Activated CD8-positive, alpha-beta memory T cell treated with anti-CD3 and anti-CD28 coated beads for 24 hours (primary cell): ENCODE results near the gene ASIC1.
"Not testable (repeated sequence)": the region's sequence is repeated elsewhere in the genome, so short reads cannot be mapped to it uniquely, and the experiment has no call there.

Experiments
- DNase-seq: peaks from one replicate; pipeline ENCODE4 v3.0.0-alpha.2; 2020

Gene ASIC1

GRCh38 chr12:50057000-50057841 lies at the start of gene ASIC1:
Gene ASIC1, plus strand, starts transcription at chr12:50057596. Its CDS starts 1,171 bp downstream, at chr12:50058767.
- DNase-seq = peak; percentile 84

- DNase-seq = no peak
Observed at GRCh38 chr12:50013361-50014147, 43.8 kb upstream of the ASIC1 start.

- DNase-seq = no peak
Observed at GRCh38 chr12:50014342-50014741, 43.1 kb upstream of the ASIC1 start.

GRCh38 chr12:50016501-50017475 lies 40.6 kb upstream of the ASIC1 start:
- DNase-seq = no peak

- DNase-seq = no peak
Observed at GRCh38 chr12:50017641-50018040, 39.8 kb upstream of the ASIC1 start.

- no peak for DNase-seq
Observed at GRCh38 chr12:50018154-50018553, 39.2 kb upstream of the ASIC1 start.

GRCh38 chr12:50018968-50019367 lies 38.4 kb upstream of the ASIC1 start:
- DNase-seq = no peak

- DNase-seq = no peak
Observed at GRCh38 chr12:50019524-50019923, 37.9 kb upstream of the ASIC1 start.

GRCh38 chr12:50021031-50021430 lies 36.4 kb upstream of the ASIC1 start:
- no peak for DNase-seq

GRCh38 chr12:50022903-50023302 lies 34.5 kb upstream of the ASIC1 start:
- no peak for DNase-seq

GRCh38 chr12:50024227-50024626 lies 33.2 kb upstream of the ASIC1 start:
- no peak for DNase-seq

- DNase-seq = no peak
Observed at GRCh38 chr12:50024805-50025186, 32.6 kb upstream of the ASIC1 start.

- peak; percentile 92 for DNase-seq
Observed at GRCh38 chr12:50025187-50026059, 32.0 kb upstream of the ASIC1 start, which contains the start of gene RACGAP1. Gene RACGAP1, minus strand, starts transcription at chr12:50025494. Its CDS starts 8,779 bp downstream, at chr12:50016715.

GRCh38 chr12:50026691-50027090 lies 30.7 kb upstream of the ASIC1 start:
- no peak for DNase-seq

- DNase-seq = not testable (repeated sequence)
Observed at GRCh38 chr12:50030449-50030848, 26.9 kb upstream of the ASIC1 start.

- DNase-seq = no peak
Observed at GRCh38 chr12:50032515-50032853, 24.9 kb upstream of the ASIC1 start.

GRCh38 chr12:50032854-50033581 lies 24.4 kb upstream of the ASIC1 start:
- DNase-seq = peak; percentile 53

- peak; percentile 15 for DNase-seq
Observed at GRCh38 chr12:50038336-50038735, 19.1 kb upstream of the ASIC1 start.

- peak; percentile 98 for DNase-seq
Observed at GRCh38 chr12:50039151-50039835, 18.1 kb upstream of the ASIC1 start.

- DNase-seq = peak; percentile 55
Observed at GRCh38 chr12:50040657-50041056, 16.7 kb upstream of the ASIC1 start.
